GM08714 (cell line): ENCODE data around the gene CASS4.

Experiments
- H3K4me3 ChIP-seq: fragments of 200-500 bp; sonication (Bioruptor generic); 2 replicates; pipeline ENCODE4 v1.5.1; 2014; ENCODE audit warnings: mild to moderate bottlenecking, low read length, inconsistent platforms
- ZNF274 ChIP-seq: IDR thresholded peaks from 2 replicates; pipeline ENCODE4 v1.6.1; 2012; ENCODE audit warnings: mild to moderate bottlenecking, low read depth, low read length

CASS4 gene

GRCh38 chr20:56424931-56425330, 12.9 kb downstream of the CASS4 start:
- TF ChIP-seq ZNF274 = no peak
- H3K4me3 ChIP-seq = no peak overlapping the region

GRCh38 chr20:56426026-56426425, 14.0 kb downstream of the CASS4 start:
- no peak for TF ChIP-seq ZNF274

GRCh38 chr20:56426926-56427325, 14.9 kb downstream of the CASS4 start:
- no peak for TF ChIP-seq ZNF274
- H3K4me3 ChIP-seq = no peak overlapping the region

More at GRCh38 chr20:56426026-56426425, 14.0 kb downstream of the CASS4 start:
- H3K4me3 ChIP-seq = no peak overlapping the region

- no peak for TF ChIP-seq ZNF274
- H3K4me3 ChIP-seq = no peak overlapping the region
Measured at GRCh38 chr20:56427797-56428196, 15.7 kb downstream of the CASS4 start.

GRCh38 chr20:56428410-56428809, 16.4 kb downstream of the CASS4 start:
- no peak overlapping the region for H3K4me3 ChIP-seq
- no peak for TF ChIP-seq ZNF274

- TF ChIP-seq ZNF274 = no peak
- H3K4me3 ChIP-seq = no peak overlapping the region
Measured at GRCh38 chr20:56428881-56429280, 16.8 kb downstream of the CASS4 start.

- H3K4me3 ChIP-seq = no peak overlapping the region
- no peak for TF ChIP-seq ZNF274
Measured at GRCh38 chr20:56429502-56429901, 17.4 kb downstream of the CASS4 start.

GRCh38 chr20:56429941-56430340, 17.9 kb downstream of the CASS4 start:
- no peak for TF ChIP-seq ZNF274
- H3K4me3 ChIP-seq = no peak overlapping the region

GRCh38 chr20:56430461-56430860, 18.4 kb downstream of the CASS4 start:
- TF ChIP-seq ZNF274 = no peak
- H3K4me3 ChIP-seq = no peak overlapping the region

- no peak overlapping the region for H3K4me3 ChIP-seq
- TF ChIP-seq ZNF274 = no peak
Measured at GRCh38 chr20:56430957-56431356, 18.9 kb downstream of the CASS4 start.

GRCh38 chr20:56431471-56431870, 19.4 kb downstream of the CASS4 start:
- TF ChIP-seq ZNF274 = no peak
- H3K4me3 ChIP-seq = no peak overlapping the region

- no peak overlapping the region for H3K4me3 ChIP-seq
- TF ChIP-seq ZNF274 = no peak
Measured at GRCh38 chr20:56433221-56433879, 21.3 kb downstream of the CASS4 start.

- no peak for TF ChIP-seq ZNF274
Measured at GRCh38 chr20:56433880-56434255, 21.8 kb downstream of the CASS4 start.

GRCh38 chr20:56437196-56437960, 25.3 kb downstream of the CASS4 start:
- TF ChIP-seq ZNF274 = no peak
- no peak overlapping the region for H3K4me3 ChIP-seq

More at GRCh38 chr20:56433880-56434255, 21.8 kb downstream of the CASS4 start:
- H3K4me3 ChIP-seq = no peak overlapping the region

- no peak overlapping the region for H3K4me3 ChIP-seq
- no peak for TF ChIP-seq ZNF274
Measured at GRCh38 chr20:56438284-56438683, 26.2 kb downstream of the CASS4 start.
